AG09319 (cell line): ENCODE data around the gene SP4.

ENCODE experiments used
- DNase-seq: peaks from one replicate; pipeline ENCODE4 v3.0.0-alpha.2; 2010; ENCODE audit warnings: low read depth; ENCODE audit errors: extremely low read depth
- TF ChIP-seq, protein P1 (sequence below): IDR thresholded peaks from 2 replicates; pipeline ENCODE4 v1.5.1; 2011; ENCODE audit warnings: low read depth, mild to moderate bottlenecking, inconsistent platforms, low read length, moderate library complexity

The SP4 gene

DNA sequence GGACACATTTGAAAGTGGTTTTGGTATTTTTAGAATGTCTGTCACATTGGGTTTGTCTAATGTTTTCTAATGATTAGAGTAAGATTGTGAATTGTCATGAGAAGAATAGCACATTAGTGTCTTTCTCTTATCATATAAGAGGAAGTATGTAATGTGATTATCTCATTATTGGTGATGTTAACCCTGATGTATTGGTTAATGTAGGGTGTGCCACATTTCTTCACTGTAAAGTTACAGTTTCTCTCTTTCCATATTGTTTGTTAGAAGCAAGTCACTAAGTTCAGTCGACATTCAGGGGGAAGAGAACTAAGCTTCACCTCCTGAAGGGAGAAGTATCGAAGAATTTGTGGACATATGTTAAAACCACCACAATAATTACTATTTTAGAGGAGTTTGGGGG, 58.6 kb downstream of the SP4 start:
- TF ChIP-seq, protein P1, sequence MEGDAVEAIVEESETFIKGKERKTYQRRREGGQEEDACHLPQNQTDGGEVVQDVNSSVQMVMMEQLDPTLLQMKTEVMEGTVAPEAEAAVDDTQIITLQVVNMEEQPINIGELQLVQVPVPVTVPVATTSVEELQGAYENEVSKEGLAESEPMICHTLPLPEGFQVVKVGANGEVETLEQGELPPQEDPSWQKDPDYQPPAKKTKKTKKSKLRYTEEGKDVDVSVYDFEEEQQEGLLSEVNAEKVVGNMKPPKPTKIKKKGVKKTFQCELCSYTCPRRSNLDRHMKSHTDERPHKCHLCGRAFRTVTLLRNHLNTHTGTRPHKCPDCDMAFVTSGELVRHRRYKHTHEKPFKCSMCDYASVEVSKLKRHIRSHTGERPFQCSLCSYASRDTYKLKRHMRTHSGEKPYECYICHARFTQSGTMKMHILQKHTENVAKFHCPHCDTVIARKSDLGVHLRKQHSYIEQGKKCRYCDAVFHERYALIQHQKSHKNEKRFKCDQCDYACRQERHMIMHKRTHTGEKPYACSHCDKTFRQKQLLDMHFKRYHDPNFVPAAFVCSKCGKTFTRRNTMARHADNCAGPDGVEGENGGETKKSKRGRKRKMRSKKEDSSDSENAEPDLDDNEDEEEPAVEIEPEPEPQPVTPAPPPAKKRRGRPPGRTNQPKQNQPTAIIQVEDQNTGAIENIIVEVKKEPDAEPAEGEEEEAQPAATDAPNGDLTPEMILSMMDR, result no peak
- no peak for DNase-seq

DNA sequence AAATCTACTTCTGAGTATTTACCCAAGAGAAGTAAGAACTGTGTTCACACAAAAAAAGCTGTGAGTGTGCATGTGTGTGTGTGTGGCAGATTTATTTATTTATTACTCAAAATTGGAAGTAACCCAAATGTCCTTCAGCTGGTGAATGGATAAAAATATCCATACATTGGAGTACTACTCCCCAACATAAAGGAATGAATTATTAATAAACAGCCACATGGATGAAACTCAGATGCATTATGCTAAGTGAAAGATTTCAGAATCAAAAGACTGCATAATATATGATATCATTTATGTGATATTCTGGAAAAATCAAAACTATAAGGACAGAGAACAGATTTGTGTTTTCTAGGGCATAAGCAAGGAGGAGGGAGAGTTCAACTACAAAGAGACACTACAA, 67.8 kb downstream of the SP4 start:
- TF ChIP-seq, protein P1, result no peak
- DNase-seq, result no peak

DNA sequence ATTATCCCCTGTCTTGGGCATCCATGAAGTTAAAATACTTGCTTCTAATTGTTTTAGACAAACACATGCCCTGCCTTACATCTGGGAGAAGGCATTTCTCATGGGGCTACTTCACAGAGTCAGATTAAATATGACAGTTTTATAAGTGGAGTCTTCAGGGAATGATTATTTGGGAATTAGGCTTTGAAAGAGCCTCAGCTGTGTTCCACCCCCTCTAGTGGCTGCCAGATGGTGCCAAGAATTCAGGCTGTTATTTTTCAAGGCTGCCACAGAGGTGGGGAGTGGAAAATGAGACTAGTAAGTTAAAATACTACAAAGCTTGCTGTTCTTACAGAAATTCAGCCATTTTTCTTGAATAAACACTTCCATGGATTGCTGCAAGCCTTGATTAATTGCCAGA, 69.2 kb downstream of the SP4 start:
- DNase-seq, result no peak
- TF ChIP-seq, protein P1, result peak; percentile 28

DNA sequence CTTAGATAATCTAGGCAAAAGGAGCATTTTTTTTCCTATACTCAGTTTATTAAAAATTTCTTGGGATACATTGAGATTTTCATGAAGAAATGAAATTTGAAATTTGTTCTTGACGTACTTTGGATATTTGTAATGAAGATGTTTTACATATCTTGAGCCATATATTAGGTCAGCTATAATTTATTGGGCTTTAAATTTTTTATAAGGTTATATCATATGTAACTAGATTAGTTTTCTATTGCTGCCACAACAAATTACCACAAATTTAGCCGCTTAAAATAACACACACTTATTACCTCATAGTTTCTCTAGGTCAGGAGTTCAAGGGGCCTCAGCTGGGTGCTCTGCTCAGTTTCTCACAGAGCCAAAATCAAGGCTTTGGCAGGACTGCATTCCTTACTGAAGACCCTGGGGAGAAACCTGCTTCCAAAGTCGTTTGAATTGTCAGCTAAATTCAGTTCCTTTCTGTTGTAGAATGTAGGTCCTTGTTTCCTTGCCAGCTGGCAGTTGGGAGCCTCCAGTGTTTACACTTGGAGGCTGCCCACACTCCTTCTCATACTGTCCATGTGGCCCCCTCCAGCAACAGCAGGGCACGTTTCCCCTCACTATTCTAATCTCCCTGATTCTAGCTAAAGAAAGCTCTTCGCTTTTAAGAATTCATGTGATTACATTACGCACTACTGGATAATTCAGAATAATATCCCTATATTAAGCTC, 72.4 kb downstream of the SP4 start:
- DNase-seq, result no peak
- TF ChIP-seq, protein P1, result no peak

DNA sequence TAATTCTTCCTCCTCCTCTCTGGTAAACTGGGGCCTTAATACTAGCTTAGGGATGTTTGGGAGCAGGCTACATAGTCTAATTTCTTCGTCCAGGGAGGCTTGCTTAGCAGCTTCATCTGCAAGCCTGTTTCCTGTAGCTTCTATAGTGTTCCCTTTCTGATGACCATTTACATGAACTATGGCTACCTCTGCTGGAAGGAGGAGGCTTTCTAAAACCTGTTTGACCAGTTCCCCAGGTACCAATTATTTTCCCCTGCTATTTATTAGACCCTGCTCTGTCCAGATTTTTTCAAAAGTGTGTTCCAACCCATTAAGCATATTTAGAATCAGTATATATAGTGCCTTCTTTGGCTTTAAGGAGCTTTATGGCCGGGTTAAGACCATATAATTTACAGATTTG, 76.1 kb downstream of the SP4 start:
- TF ChIP-seq, protein P1, result no peak
- no peak for DNase-seq

DNA sequence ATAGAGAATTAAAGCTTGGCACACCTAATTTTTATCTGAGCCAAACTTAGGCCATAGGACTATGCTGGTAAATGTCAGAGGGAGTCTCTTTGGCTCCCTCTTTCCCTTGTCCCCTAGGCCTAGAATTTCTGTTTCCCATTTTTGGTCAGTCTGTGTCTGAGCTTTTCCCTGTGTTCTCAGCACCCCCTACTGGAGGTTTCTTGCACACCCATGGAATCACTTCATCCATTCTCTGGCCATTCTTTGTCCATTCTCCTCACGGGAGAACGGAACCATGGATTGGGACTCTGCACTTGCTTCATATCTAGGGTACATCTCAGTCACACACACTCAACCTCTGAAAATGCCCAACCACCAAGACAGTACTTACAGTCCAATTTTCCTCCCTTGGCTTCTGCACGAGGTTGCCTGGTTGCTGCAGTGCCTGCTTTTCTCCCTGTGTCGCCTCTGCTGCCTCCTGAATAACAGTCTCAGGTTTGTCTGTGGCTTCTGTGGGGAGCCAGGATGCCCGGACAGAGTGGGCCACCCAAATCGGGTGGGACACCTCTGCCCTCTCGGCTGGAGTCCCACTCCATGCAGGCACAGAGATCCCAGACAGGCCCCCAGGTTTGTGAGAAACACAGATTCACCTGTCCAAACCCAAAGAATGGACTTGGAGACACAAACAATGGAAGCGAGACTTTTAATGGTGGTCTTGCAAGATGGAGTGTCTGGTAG, 79.9 kb downstream of the SP4 start:
- TF ChIP-seq, protein P1, result peak; percentile 72
- DNase-seq, result no peak

DNA sequence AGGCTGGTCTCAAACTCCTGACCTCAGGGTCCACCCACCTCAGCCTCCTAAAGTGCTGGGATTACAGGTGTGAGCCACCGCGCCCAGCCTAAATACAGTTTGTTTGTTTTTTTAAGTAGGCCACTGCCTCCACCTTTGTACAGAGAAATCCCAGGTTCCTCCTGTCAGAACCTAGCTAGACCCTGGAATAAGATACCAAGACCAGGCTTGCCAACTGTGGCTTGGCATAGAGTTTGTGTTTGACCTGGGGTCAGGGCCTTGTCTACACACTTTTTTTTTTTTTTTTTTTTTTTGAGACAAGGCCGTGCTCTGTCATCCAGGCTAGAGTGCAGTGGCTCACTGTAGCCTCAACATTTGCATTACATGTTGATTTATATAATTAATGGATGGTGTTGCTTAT, 80.7 kb downstream of the SP4 start:
- no peak for DNase-seq
- TF ChIP-seq, protein P1, result no peak
